ENCODE measurements around the gene BGLAP.

DNA sequence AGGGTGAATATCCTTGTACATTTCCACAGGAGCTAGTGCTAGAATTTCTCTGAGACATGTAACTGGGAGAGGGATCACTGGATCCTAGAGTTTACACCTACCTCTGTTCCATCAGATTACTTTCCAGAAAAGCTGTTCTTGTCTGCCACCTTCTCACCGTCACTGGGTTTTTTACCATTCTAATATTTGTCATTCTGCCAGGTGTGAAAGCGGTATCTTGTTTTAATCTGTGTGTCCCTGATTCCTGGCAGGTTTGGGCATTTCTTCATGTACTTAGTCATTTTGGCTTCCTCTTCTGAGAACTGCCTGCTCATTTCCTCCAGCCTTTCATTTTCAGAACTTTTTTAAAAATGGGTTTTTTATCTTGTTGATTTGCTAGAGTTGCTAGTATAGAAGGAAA lies 24.1 kb upstream of the BGLAP start:
- no peak for TF ChIP-seq POLR2A (IDR thresholded peaks at IDR 0.05; ENCODE audit: low read depth, low read length)
- TF ChIP-seq CTCF (IDR thresholded peaks at IDR 0.05; ENCODE audit: extremely low read depth in 1 of 2, insufficient read depth in 1 of 2, low read depth in 1 of 2, low read length in 2 of 2), result no peak
- no peak for TF ChIP-seq JUN (IDR thresholded peaks at IDR 0.05; ENCODE audit: borderline replicate concordance, insufficient read depth, insufficient read length, low read depth)
- TF ChIP-seq MAX (IDR thresholded peaks at IDR 0.05; ENCODE audit: insufficient read depth, insufficient read length), result no peak
- TF ChIP-seq POLR2AphosphoS5 (IDR thresholded peaks at IDR 0.05; ENCODE audit: insufficient read depth, low read depth, low read length), result no peak
- TF ChIP-seq EZH2 (IDR thresholded peaks at IDR 0.05; ENCODE audit: borderline replicate concordance, low read depth, low read length, severe bottlenecking), result no peak
